Measurements from ENCODE around the gene AR.

Gene AR

GRCh38 chrX:67779099-67779498, 235.3 kb downstream of the AR start:
- Mint-ChIP-seq H3K27ac (no peak overlapping the region), H3K4me1 (no peaks in the 10 kb centered on the region), H3K27me3 (ENCODE audit: low read depth, poor library complexity) (peaks cover under 1% of the 10 kb centered on the region), H3K9me3 (peaks cover 32% of the 10 kb centered on the region), H3K36me3 (ENCODE audit: low read depth) (no peaks in the 10 kb centered on the region), H3K4me3 (no peak overlapping the region)
- DNase-seq: no peak
- TF ChIP-seq, protein P1, sequence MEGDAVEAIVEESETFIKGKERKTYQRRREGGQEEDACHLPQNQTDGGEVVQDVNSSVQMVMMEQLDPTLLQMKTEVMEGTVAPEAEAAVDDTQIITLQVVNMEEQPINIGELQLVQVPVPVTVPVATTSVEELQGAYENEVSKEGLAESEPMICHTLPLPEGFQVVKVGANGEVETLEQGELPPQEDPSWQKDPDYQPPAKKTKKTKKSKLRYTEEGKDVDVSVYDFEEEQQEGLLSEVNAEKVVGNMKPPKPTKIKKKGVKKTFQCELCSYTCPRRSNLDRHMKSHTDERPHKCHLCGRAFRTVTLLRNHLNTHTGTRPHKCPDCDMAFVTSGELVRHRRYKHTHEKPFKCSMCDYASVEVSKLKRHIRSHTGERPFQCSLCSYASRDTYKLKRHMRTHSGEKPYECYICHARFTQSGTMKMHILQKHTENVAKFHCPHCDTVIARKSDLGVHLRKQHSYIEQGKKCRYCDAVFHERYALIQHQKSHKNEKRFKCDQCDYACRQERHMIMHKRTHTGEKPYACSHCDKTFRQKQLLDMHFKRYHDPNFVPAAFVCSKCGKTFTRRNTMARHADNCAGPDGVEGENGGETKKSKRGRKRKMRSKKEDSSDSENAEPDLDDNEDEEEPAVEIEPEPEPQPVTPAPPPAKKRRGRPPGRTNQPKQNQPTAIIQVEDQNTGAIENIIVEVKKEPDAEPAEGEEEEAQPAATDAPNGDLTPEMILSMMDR (IDR thresholded peaks at IDR 0.05): no peak

All from nephron progenitor cell (in vitro differentiated cells).